ENCODE results near the gene ATF1.
"Not testable (repeated sequence)": the region's sequence is repeated elsewhere in the genome, so short reads cannot be mapped to it uniquely, and the experiment has no call there.

ATF1 gene

DNA sequence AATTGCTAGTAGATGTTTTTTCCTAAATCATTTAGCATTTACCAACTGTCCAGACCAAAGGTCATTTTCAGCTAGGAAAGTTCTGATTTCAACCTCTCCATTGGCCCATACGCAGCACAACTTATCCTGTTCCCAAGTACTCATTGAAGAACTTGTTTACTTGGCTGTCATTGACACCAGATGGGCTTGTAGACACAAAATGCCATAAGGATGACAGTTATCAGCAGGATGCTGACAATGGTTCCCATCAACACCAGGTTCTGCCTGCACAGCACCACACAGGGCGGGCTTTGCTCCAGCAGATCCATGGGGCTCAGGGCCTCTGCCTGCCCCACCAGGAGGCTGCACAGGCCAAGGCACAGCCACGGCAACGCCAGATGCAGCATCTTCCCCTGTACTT is 42.3 kb downstream of the ATF1 start:
- no peak for DNase-seq

DNA sequence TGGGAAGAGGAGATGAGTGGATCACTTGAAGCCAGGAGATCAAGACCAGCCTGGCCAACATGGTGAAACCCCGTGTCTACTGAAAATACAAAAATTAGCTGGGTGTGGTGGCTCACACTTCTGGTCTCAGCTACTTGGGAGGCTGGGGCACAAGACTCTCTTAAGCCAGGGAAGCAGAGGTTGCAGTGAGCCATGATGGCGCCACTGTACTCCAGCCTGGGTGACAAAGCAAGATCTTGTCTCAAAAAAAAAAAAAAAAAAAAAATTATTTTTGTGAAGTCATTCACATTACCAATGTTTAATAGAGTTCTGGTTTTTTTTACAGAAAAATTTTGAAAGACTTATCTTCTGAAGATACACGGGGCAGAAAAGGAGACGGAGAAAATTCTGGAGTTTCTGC is 45.2 kb downstream of the ATF1 start:
- not testable (repeated sequence) for DNase-seq

DNA sequence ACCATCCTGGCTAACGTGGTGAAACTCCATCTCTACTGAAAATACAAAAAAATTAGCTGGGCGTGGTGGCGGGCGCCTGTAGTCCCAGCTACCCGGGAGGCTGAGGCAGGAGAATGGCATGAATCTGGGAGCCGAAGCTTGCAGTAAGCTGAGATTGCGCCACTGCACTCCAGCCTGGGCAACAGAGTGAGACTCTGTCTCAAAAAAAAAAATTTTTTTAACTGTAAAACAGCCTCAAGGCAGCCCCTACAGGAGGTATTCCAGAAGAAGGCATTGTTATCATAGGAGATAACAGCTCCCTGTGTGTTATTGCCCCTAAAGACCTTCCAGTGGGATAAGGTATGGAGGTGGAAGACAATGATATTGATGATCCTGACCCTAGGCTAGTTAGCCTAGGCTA is 51.0 kb downstream of the ATF1 start:
- DNase-seq: not testable (repeated sequence)

DNA sequence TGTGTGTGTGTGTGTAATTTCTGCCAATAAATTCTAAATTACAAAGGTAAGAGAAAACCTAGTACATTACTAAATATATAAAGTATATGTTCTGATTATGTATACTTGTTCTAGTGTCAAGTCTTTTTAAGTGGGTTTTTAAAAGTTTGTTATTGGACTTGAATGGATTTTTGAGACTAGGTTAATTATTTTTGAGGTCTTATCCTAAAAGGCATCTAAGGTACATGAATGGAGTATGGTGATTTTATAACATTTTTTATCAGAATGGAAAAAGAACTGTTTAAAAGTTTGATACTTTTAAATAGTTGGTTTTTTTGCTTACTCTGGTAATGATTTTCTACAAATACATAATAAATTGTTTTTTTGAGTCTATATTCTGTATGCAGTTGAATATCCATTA is 56.3 kb downstream of the ATF1 start:
- no peak for DNase-seq

DNA sequence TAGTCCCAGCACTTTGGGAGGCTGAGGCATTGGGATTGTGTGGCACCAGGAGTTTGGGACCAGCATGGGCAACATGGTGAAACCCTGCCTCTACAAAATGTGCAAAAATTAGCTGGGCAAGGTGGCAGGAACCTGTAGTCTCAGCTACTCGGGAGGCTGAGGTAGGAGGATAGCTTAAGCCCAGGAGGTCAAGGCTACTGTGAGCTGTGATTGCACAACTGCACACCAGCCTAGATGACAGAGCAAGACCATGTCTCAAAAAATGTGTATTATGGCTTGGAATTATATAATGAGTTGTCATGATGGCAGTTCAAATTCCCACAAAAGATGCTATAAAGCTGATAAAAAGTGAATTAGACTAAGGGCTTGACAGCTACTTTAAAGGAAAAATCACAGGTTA is 58.2 kb downstream of the ATF1 start:
- DNase-seq: no peak

DNA sequence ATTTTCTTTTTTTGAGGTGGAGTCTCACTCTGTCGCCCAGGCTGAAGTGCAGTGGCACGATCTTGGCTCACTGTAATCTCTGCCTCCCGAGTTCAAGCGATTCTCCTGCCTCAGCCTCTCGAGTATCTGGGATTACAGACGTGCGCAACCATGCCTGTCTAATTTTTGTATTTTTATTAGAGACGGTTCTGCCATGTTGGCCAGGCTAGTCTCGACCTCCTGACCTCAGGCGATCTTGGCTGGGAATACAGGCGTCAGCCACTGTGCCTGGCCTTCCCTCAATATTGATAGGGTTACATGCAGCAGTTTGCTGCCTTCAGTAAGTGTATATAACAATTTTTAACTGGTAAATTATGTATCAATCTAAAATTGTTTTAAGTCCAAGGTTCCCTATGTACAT is 59.8 kb downstream of the ATF1 start:
- not testable (repeated sequence) for DNase-seq

DNA sequence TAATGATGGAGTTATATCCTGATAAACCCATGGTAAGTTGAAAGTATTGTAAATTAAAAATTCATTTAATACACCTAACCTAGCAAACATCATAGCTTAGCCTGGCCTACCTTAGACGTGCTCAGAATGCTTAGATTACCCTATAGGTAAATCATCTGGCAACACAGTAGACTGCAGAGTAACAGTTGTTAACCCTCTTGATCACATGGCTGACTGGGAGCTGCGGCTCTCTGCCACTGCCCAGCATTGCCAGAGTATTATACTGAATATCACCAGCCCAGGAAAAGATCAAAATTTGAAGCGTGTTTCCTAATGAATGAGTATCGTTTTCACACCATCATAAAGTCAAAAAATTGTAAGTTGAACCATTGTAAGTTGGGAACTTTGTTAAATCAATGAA is 61.0 kb downstream of the ATF1 start:
- no peak for DNase-seq

DNA sequence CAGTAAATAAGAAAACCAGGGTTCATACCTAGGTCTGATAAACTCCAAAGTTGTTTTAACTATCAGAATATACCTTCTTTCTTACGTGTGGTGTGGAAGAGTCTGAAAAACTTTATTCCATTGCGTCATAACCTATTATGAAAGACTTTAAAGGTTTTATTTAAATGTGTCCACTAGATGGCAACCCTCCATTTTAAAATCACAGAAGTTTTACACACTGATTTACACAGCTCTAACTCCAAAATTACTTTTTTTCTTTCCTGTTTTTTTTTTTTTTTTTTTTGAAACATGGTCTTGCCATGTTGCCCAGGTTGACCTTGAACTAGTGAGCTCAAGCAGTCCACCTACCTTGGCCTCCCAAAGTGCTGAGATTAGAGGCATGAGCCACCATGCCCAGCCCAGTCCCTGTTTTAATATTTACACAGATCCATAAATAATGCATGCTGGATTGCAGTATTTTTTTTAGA is 61.5 kb downstream of the ATF1 start:
- no peak for DNase-seq

DNA sequence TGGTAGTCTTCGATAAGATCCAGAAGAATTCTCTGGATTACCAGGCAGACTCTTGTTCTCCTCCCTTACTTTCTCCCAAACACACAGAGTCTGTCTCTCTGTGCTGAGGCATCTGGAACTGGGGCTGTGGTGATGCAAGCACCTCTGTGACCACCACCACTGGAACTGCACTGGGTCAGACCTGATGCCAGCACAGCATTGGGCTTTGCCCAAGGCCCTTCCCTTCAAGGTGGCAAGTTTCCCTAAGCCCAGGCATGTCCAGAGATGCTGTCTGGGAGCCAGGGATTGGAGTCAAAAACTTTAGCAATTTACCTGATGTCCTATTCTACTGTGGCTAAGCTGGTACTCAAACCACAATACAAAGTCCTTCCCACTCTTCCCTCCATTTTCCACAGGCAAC is 64.2 kb downstream of the ATF1 start:
- DNase-seq: no peak

DNA sequence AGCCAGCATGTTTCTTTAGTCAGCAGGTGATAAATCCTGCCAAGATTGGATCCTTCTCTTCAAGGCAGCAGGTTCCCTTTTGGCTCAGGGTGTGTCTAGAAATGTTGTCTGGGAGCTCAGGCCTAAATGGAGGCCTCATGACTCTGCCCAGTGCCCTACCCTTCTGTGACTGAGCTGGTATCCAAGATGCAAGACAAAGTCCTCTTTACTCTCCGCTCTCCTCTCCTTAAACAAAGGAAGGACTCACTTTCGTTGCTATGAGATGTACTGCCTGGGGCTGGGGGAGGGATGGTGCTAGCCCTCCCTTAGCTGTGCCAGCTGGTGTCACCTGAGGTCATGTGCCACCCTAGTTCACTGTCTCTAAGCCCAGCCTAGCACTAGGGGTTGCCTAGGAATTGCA is 65.0 kb downstream of the ATF1 start:
- DNase-seq: no peak

DNA sequence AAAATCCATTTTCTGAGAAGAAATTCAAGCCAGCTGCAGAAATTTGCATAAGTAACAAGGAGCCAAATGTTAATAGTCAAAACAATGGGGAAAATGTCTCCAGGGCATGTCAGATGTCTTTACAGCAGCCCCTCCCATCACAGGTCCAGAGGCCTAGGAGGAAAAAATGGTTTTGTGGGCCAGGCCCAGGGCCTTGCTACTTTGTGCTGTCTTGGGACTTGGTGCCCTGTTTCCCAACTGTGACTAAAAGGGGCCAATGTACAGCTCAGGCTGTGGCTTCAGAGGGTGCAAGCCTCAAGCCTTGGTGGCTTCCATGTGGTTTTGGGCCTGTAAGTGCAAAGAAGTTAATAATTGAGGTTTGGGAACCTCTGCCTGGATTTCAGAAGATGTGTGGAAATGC is 69.9 kb downstream of the ATF1 start:
- DNase-seq: not testable (repeated sequence)

DNA sequence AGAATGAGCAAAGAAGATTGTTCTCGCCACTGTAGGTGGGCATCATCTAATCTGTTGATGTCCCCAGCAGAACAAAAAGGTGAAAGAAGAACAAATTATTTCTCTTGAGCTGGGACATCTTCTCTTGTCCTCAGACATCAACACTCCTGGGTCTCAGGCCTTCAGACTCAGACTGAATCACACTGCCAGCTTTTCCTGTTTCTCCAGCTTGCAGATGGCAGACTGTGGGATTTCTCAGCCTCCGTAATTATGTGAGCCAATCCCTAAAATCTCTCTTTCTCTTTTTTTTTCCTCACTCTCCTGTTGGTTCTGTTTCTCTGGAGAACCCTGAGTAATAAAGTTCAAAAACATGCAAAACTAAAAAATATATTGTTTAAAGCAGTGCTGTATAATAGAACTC is 75.1 kb downstream of the ATF1 start:
- no peak for DNase-seq

DNA sequence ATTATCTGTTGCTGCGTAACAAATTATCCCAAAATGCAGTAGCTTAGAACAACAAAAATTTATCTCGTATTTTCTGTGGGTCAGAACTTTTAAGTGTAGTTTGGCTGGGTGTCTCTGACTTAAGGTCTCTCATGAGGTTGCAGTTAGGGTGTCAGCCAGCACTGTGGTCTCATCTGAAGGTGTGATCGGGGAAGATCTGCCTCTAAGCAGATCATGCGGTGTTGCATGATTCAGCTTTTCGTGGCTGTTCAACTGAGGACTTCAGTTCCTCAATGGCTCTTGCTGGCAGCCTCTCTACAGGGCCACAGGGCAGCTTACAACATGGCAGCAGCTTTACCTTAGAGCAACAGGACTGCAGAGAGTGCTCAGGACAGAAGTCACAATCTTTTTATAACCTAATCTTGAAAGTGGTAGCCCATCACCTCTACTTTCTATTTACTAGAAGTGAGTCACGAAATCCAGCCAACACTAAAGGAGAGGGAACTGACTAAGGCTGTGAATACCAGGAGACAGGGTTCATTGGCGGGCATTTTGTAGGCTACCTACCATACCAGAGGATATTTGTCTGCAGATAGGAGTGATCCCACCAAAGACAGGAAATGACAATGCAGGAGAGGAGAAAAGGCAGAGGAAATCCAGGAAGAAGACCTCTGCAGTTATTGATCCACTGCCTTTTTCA is 77.0 kb downstream of the ATF1 start:
- no peak for DNase-seq

DNA sequence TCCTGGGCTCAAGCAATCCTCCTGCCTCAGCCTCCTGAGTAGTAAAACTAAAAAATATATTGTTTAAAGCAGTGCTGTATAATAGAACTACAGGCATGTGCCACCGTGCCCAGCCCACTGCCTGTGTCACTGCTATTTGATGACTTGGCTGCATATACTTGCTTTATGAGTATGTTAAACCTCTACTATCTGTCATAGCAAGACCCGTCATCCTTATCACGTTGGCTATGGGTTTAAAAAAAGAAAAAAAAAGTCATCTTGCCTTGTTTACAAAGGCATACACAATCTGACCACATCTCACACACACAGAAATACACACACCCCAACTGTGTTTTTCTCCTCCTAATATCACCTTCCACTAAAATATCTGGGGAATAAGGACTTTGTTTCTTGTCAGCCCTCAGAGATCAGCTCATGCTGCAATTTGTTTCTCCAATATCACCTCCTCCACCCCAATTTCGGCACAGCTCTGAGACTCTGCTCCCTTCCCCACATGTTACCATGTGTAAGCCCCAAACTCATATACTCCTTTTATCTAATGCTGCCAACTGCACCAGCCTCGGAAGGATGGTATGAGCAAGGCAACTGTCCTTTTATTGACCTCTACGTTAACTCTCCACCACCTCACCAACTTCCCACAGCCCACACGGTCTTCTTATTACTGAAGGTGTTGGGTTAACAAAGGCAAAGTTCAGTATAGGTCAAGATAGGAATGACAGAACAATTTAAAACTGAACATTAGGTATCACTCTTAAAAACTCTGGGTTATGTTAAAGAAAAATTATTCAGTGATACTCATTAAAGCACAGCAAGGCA is 78.0 kb downstream of the ATF1 start:
- peak; percentile 15 for DNase-seq

DNA sequence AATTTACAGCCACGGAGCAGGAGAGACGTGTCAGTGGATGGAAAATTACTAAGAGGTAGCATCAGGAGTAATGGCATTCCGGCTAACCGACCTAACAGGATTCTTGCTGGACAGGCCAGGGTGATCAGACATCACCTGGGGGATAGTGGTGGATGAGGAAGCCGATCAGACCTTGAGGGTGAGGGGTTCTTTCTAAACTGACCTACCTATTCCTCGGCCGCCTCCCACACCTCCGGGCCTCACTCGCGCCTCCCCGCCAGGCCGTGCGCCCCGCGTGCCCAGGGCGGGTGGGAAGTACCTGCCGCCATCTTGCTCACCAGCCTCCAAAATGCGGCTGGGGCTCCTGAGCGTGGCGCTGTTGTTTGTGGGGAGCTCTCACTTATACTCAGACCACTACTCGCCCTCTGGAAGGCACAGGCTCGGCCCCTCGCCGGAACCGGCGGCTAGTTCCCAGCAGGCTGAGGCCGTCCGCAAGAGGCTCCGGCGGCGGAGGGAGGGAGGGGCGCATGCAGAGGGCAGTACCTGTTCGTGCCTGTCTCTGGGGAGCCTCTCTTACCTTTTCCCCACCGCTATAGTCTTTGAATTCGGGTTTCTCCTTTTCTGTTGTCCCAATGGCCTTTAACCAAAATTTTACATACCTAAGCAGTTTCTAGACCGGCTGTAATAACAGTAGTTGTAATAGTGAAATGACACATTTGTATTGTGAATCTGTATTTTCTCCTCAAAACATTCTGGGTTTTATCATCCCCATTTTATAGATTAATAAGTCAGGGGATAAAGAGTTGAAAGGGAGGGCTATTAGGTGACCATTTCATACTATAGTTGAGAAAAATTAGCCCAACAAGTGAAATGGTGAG is 79.0 kb downstream of the ATF1 start, which contains the start of gene TMPRSS12:
TSS of gene TMPRSS12 (plus strand) at position 290 of the 857 bp plus-strand sequence. CDS start at position 329, 39 bp downstream.
- no peak for DNase-seq

DNA sequence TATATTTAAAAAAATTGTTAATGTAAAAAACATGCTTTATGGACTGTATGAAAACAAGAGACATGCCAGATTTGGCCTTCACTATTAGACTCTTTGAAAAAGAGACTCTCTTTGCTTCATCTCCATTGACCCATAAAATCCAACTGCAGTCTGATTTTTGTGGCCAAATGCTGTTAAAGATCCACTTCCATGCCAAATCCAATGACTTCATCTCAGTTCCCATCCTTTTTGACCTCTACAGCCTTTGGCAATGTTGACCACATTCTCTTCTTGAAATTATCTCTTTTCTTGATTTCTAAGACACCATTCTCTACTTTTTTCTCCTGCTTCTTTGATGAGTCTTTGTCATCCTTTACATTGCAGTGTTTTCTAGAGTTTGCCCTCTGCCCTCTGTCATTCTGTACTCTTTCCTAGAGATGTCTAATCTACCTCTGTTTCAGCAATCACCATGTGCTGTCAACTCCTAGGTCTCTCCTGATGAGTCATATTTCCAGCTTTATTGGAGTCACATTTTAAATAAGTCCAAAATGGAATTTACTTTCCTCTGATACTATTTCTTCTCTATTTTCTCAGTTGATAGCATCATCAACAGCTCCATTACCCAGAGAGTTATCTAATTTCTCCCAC is 81.2 kb downstream of the ATF1 start:
- no peak for DNase-seq

DNA sequence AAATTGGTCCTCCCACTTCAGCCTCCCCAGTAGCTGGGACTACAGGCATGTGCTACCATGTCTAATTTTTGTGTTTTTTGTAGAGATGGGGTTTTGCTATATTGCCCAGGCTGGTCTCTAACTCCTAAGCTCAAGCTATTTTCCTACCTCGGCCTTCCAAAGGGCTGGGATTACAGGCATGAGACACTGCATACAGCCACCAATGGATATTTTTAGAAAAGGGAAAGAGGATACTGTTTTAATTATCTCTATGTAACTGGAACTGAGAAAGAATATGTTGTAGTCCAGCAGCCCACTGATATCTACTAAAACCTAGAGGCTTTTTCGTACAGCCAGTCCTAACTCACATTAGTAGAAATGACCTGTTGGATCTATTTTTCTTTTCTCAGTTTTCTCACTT is 85.1 kb downstream of the ATF1 start:
- DNase-seq: no peak

DNA sequence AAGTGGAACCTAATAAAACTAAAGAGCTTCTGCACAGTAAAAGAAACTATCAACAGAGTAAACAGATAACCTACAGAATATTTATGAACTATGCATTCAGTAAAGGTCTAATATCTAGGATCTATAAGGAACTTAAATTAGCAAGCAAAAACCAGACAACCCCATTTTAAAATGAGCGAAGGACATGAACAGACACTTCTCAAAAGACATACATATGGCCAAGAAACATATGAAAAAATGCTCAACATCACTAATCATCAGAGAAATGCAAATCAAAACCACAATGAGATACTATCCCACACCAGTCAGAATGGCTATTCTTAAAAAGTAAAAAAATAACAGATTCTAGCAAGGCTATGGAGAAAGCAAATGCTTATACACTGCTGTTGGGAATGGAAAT is 91.3 kb downstream of the ATF1 start:
- not testable (repeated sequence) for DNase-seq

DNA sequence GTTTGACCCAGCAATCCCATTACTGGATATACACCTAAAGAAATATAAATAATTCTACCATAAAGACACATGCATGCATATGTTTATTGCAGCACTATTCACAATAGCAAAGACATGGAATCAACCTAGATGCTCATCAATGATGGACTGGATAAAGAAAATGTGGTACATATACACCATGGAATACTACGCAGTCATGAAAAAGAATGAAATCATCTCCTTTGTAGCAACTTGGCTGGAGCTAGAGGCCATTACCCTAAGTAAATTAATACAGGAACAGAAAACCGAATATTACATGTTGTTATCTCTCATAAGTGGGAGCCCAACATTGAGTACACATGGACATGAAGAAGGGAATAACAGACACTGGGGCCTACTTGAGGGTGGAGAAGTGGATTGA is 91.8 kb downstream of the ATF1 start:
- DNase-seq: not testable (repeated sequence)

DNA sequence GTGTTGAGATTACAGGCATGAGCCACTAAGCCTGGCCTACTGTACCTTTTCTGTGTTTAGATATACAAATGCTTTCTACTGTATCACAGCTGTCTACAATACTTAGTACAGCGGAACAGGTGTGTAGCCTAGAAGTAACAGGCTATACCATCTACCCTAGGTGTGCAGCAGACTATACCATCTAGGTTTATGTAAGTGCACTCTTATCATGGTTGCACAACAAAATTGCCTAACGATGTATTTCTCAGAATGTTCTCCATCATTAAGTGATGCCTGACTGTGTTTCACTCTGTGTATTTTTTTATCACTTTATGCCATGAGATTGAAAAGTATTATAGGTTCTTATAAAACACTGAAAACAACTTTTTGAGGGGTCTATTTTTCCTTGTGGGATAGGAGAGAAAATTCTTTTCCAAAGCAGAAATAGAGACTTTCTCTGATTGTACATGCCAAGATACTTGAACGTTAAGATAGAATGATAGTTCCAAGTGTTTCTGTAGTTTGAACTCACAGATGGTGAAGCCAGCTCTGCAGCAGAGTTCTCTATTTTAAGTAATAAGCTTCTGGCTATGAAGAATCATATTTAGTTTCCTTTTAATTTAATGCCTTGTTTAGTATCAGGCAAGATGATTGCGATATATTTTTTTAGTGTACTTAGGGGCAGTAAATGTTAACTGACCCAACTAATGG is 95.9 kb downstream of the ATF1 start:
- DNase-seq: no peak

DNA sequence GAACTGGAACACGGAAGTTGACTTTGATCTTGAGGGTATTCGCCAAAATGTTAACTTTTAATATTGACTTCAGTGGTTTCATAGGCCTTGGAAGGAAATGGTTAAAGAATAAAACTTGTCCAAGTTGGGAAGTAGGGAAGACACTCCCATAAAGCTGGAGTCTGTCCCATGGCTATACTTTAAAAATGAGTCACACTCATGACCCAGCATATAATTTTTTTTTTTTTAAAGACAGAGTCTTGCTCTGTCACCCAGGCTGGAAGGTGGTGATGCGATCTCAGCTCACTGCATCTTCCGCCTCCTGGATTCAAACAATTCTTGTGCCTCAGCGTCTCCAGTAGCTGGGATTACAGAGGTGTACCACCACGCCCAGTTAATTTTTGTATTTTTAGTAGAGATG is 98.4 kb downstream of the ATF1 start:
- no peak for DNase-seq

DNA sequence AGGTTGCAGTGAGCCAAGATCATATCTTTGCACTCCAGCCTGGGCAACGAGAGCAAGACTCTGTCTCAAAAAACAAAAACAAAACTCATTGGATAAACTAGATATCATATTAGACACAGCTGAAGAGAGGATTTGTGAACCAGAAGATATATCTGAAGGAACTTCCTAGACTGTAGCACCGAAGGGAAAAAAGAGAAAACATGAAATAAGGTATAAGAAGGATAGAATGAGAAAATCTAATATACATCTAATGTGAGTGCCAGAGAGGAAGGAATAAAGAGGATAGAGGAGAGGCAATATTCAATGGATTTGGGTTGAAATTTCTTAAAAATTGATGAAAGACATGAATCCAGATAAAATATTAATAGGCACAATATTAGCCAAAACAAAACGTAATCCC is 101.4 kb downstream of the ATF1 start:
- no peak for DNase-seq

All from activated CD4-positive, alpha-beta T cell treated with anti-CD3 and anti-CD28 coated beads for 48 hours (primary cell).